OCI-LY1 (cell line): Measurements from ENCODE around the gene KRTAP4-1.

Experiments used
- CTCF ChIP-seq: fragments of 200-600 bp; sonication (generic), shearing (Covaris generic); IDR thresholded peaks from 2 replicates; pipeline ENCODE4 v1.5.1; 2017; ENCODE audit warnings: mild to moderate bottlenecking, antibody characterized with exemption, low read length, moderate library complexity, mixed read lengths
- EZH2 ChIP-seq: fragments of 200-600 bp; sonication (generic), shearing (Covaris generic); IDR thresholded peaks from 2 replicates; pipeline ENCODE4 v1.8.0; 2017; ENCODE audit warnings: borderline replicate concordance, mixed run types, mild to moderate bottlenecking, antibody characterized with exemption, low read length, moderate library complexity, mixed read lengths

GRCh38 chr17:41147531-41148204, 37.0 kb downstream of the KRTAP4-1 start:
- TF ChIP-seq CTCF (no peak), EZH2 (no peak)
